Endothelial cell of umbilical vein (primary cell): ENCODE results near the gene PLA2R1. TPM values are rescaled to one million over a fixed set of nuclear protein-coding genes. Genes with fewer than 3 reads are reported as not detected.

Experiments used
- BruUV-seq: library from RNA; stranded (reverse); fragments of 400-500 nt; replicated peaks from 2 replicates; lab custom pipeline; 2021; lab: Mats Ljungman, UMichigan
- CTCF ChIA-PET: fragments of 300-600, 350-600 bp; sonication (Branson Sonifier 250); formaldehyde crosslinking; loops from one replicate; lab custom pipeline; 2021; ENCODE audit warnings: antibody characterized with exemption, inconsistent platforms; lab: Charles Lee
- POLR2A ChIA-PET: fragments of 300-600, 350-600 bp; sonication (Branson Sonifier 250); formaldehyde crosslinking; loops from one replicate; lab custom pipeline; 2021; ENCODE audit warnings: antibody characterized with exemption, inconsistent platforms; lab: Charles Lee
- DNase-seq: peaks from one replicate; pipeline ENCODE4 v3.0.0-alpha.2; 2011; ENCODE audit warnings: low read depth, low spot score
- FAIRE-seq: peaks from 2 replicates; lab custom pipeline; 2011; peaks lifted over from hg19 to GRCh38; lab: Jason Lieb, UNC
- H2AFZ ChIP-seq: 2 replicates; pipeline ENCODE4 v1.6.0; 2012; ENCODE audit warnings: low read depth, low read length, control low read depth, inconsistent platforms
- H3K27ac ChIP-seq: 2 replicates; pipeline ENCODE4 v1.5.1; 2011; ENCODE audit warnings: low read depth, mild to moderate bottlenecking, control low read depth, low read length, moderate library complexity; ENCODE audit not compliant: insufficient read depth
- H3K27me3 ChIP-seq, 2 experiments: 2 replicates each; pipeline versions ENCODE4 v1.6.0 to v1.6.1; 2011; ENCODE audit warnings: low read length in 2 of 2, mixed read lengths in 1 of 2; ENCODE audit not compliant: control insufficient read depth in 2 of 2, insufficient read depth in 2 of 2
- H3K36me3 ChIP-seq, 2 experiments: 2 replicates in 1 of 2; 3 replicates in 1 of 2; pipeline ENCODE4 v1.5.1; 2011; ENCODE audit warnings: low read length in 2 of 2, mild to moderate bottlenecking in 1 of 2, moderate library complexity in 1 of 2; ENCODE audit not compliant: control insufficient read depth in 2 of 2, insufficient read depth in 2 of 2; ENCODE audit errors: extremely low read depth in 1 of 2
- H3K4me1 ChIP-seq: 3 replicates; pipeline ENCODE4 v1.5.1; 2011; ENCODE audit warnings: mild to moderate bottlenecking, low read length; ENCODE audit not compliant: control insufficient read depth, insufficient read depth; ENCODE audit errors: extremely low read depth
- H3K4me2 ChIP-seq: 2 replicates; pipeline ENCODE4 v1.6.1; 2011; ENCODE audit warnings: low read length, control low read depth, mixed read lengths; ENCODE audit not compliant: insufficient read depth
- H3K4me3 ChIP-seq, 3 experiments: fragments of 200-600 bp in 1 of 3; sonication (generic), shearing (Covaris generic) in 1 of 3; replicated peaks in 1 of 3; 2 replicates each; pipeline ENCODE4 v1.5.1; 2011 to 2016; ENCODE audit warnings: control low read depth in 3 of 3, low read length in 3 of 3, mild to moderate bottlenecking in 2 of 3, inconsistent platforms in 1 of 3, low read depth in 1 of 3, moderate library complexity in 1 of 3; ENCODE audit not compliant: insufficient read depth in 1 of 3
- H3K79me2 ChIP-seq: 2 replicates; pipeline ENCODE4 v1.6.0; 2012; ENCODE audit warnings: low read length, inconsistent platforms; ENCODE audit not compliant: control insufficient read depth, insufficient read depth
- H3K9ac ChIP-seq: replicated peaks from 2 replicates; pipeline ENCODE3; 2011; ENCODE audit warnings: low read length, control low read depth; ENCODE audit not compliant: insufficient read depth; ENCODE audit errors: extremely low read depth
- H3K9me1 ChIP-seq: replicated peaks from 3 replicates; pipeline ENCODE4 v1.6.0; 2011; ENCODE audit warnings: mild to moderate bottlenecking, low read length; ENCODE audit not compliant: control insufficient read depth, insufficient read depth; ENCODE audit errors: extremely low read depth
- H3K9me3 ChIP-seq: replicated peaks from 2 replicates; pipeline ENCODE4 v1.5.1; 2012; ENCODE audit warnings: low read length, inconsistent platforms; ENCODE audit not compliant: control insufficient read depth, insufficient read depth
- H4K20me1 ChIP-seq: replicated peaks from 2 replicates; pipeline ENCODE3; 2011; ENCODE audit warnings: mild to moderate bottlenecking, low read length; ENCODE audit not compliant: control insufficient read depth, insufficient read depth; ENCODE audit errors: extremely low read depth
- EZH2 ChIP-seq: IDR thresholded peaks from 2 replicates; pipeline ENCODE4 v1.6.1; 2012; ENCODE audit warnings: borderline replicate concordance, low read depth, mild to moderate bottlenecking, moderate library complexity, low read length, inconsistent platforms; ENCODE audit not compliant: severe bottlenecking
- FOS ChIP-seq: IDR thresholded peaks from 2 replicates; pipeline ENCODE4 v1.6.1; 2011; ENCODE audit warnings: mild to moderate bottlenecking, low read length, moderate library complexity, borderline replicate concordance; ENCODE audit not compliant: insufficient read depth
- GATA2 ChIP-seq: IDR thresholded peaks from 2 replicates; pipeline ENCODE4 v1.7.0; 2011; ENCODE audit warnings: low read depth, mild to moderate bottlenecking, moderate library complexity, mixed read lengths, low read length; ENCODE audit not compliant: insufficient read length, insufficient read depth
- JUN ChIP-seq: IDR thresholded peaks from 2 replicates; pipeline ENCODE4 v1.6.1; 2011; ENCODE audit warnings: borderline replicate concordance, low read depth; ENCODE audit not compliant: insufficient read length, insufficient read depth
- MYC ChIP-seq: IDR thresholded peaks from one replicate; pipeline ENCODE4 v1.6.1; 2011; ENCODE audit warnings: mild to moderate bottlenecking, low read depth, low read length
- POLR2A ChIP-seq: IDR thresholded peaks from 2 replicates; pipeline ENCODE4 v1.6.1; 2012; ENCODE audit warnings: low read depth, mild to moderate bottlenecking, control low read depth, low read length
- POLR2AphosphoS5 ChIP-seq: IDR thresholded peaks from 2 replicates; pipeline ENCODE4 v1.6.1; 2012; ENCODE audit warnings: low read depth, mild to moderate bottlenecking, control low read depth, low read length, moderate library complexity; ENCODE audit not compliant: insufficient read depth
- dilution Hi-C: fragments of 300-500 bp; cut with MboI; formaldehyde crosslinking; loops from one replicate; pipeline ENCODE4 v1.15.0; 2019; ENCODE audit warnings: low sequenced_read_pairs; ENCODE audit not compliant: extremely low pct_ligation_motif_present
- intact Hi-C: fragments of 100-400 bp; cut with micrococcal nuclease; formaldehyde crosslinking; loops from one replicate; pipeline ENCODE4 v1.10.0; 2022
- polyA plus RNA-seq, 4 experiments: library from polyadenylated mRNA; depleted of rRNA in 3 of 4; stranded (reverse) in 3 of 4; unstranded in 1 of 4; fragments of >200 nt; gene quantifications; 2 replicates each; pipeline versions ENCODE4 v1.2.1 to v1.2.3, GENCODE V29; 2011 to 2012; ENCODE audit warnings: missing spikeins in 1 of 4
- total RNA-seq: library from RNA; stranded (reverse); gene quantifications from 2 replicates; pipeline ENCODE4 v1.2.3, GENCODE V29; 2021
- TF ChIP-seq, protein P1 (sequence below): IDR thresholded peaks from 2 replicates; pipeline ENCODE4 v1.6.1; 2011; ENCODE audit not compliant: insufficient read depth, insufficient read length
- TF ChIP-seq, protein P2 (sequence below), 2 donors: IDR thresholded peaks; 1 replicate in 1 of 2; 2 replicates in 1 of 2; pipeline ENCODE4 v1.5.1; 2011; ENCODE audit warnings: low read length in 2 of 2, mild to moderate bottlenecking in 2 of 2, moderate library complexity in 2 of 2, control low read depth in 1 of 2, inconsistent platforms in 1 of 2, low read depth in 1 of 2; ENCODE audit not compliant: insufficient read depth in 1 of 2; ENCODE audit errors: extremely low read depth in 1 of 2

The PLA2R1 gene
- total and polyA plus RNA-seq, 2 donors (not counting 3 experiments of a cell fraction or from before 2014, with no cell fraction given) = 6.9 to 14.4 TPM

DNA sequence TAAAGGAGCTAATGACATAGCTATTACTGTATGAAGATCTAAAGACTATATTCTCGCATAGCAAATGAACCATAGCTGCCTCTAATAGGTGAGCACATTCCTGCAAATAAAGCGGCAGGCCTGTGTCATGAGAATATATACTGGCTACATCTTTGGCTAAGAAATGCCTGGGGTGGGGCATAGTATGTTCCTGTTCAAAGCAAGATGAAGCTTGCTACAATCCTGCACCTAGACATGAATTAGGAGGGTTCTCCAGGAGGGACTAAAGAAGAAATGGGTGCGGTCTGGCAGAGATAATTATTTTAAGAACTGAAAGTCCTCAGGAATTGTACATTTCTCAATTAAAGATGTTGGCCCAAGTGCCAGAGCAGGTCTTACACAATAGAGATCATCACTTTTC lies 46.8 kb upstream of the PLA2R1 start:
- H3K27me3 ChIP-seq = no peaks in the 10 kb centered on the region
- ChIA-PET POLR2A (no interaction called here), CTCF (interaction anchor here (1.1 to 3.9 kb wide), 24 partner anchors 8 to 1164 kb away, joined by 3 to 84 read pairs (median 8); no protein-coding TSS in a partner anchor)
- DNase-seq (no peak), FAIRE-seq (no peak)
- H3K27ac ChIP-seq = no peak overlapping the region
- H3K9ac ChIP-seq = no peak overlapping the region
- H3K9me1 ChIP-seq = no peaks in the 10 kb centered on the region
- H3K36me3 ChIP-seq = no peaks in the 10 kb centered on the region
- H3K9me3 ChIP-seq = no peaks in the 10 kb centered on the region
- dilution Hi-C loops = no loop called here
- no peak overlapping the region for H3K4me2 ChIP-seq
- no peaks in the 10 kb centered on the region for H4K20me1 ChIP-seq
- TF ChIP-seq EZH2 (no peak), JUN (no peak), POLR2A (no peak), MYC (no peak), FOS (no peak), GATA2 (no peak), POLR2AphosphoS5 (no peak)
- TF ChIP-seq, protein P1, sequence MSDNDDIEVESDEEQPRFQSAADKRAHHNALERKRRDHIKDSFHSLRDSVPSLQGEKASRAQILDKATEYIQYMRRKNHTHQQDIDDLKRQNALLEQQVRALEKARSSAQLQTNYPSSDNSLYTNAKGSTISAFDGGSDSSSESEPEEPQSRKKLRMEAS = no peak
- TF ChIP-seq, protein P2, sequence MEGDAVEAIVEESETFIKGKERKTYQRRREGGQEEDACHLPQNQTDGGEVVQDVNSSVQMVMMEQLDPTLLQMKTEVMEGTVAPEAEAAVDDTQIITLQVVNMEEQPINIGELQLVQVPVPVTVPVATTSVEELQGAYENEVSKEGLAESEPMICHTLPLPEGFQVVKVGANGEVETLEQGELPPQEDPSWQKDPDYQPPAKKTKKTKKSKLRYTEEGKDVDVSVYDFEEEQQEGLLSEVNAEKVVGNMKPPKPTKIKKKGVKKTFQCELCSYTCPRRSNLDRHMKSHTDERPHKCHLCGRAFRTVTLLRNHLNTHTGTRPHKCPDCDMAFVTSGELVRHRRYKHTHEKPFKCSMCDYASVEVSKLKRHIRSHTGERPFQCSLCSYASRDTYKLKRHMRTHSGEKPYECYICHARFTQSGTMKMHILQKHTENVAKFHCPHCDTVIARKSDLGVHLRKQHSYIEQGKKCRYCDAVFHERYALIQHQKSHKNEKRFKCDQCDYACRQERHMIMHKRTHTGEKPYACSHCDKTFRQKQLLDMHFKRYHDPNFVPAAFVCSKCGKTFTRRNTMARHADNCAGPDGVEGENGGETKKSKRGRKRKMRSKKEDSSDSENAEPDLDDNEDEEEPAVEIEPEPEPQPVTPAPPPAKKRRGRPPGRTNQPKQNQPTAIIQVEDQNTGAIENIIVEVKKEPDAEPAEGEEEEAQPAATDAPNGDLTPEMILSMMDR (IDR thresholded peaks at IDR 0.05; ENCODE audit: extremely low read depth in 1 of 2, insufficient read depth in 1 of 2, low read depth in 1 of 2, low read length in 2 of 2) = no peak
- H2AFZ ChIP-seq = no peak overlapping the region
- no TSS peak for BruUV-seq
- no peaks in the 10 kb centered on the region for H3K79me2 ChIP-seq
- H3K4me1 ChIP-seq = no peaks in the 10 kb centered on the region
- intact Hi-C loops = no loop called here
- no peak overlapping the region for H3K4me3 ChIP-seq
